ENCODE data around the gene ABAT. TPM values are rescaled to one million over a fixed set of nuclear protein-coding genes. Genes with fewer than 3 reads are reported as not detected.

ABAT gene
- total RNA-seq, 4 donors from 2014 or later = 9.6 to 24.0 (median 21.3) TPM

DNA sequence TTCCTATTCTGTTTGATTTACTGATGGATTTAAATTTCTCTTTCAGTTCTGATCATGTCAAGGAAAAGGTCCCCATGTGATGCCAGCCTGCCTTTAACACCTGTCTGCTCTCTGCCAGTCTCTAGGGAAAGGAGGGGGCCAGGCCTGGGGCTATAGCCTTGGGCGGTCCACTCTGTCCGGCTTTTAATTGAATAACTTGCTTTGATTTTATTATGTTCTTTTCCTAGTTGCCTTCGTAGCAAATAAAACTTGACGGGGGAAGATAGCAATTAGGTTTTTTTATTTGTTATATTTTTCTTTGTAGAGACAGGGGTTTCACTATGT, 47.6 kb downstream of the ABAT start:
- no peak for TF ChIP-seq EP300 (IDR thresholded peaks at IDR 0.05)
- TF ChIP-seq, protein P1, sequence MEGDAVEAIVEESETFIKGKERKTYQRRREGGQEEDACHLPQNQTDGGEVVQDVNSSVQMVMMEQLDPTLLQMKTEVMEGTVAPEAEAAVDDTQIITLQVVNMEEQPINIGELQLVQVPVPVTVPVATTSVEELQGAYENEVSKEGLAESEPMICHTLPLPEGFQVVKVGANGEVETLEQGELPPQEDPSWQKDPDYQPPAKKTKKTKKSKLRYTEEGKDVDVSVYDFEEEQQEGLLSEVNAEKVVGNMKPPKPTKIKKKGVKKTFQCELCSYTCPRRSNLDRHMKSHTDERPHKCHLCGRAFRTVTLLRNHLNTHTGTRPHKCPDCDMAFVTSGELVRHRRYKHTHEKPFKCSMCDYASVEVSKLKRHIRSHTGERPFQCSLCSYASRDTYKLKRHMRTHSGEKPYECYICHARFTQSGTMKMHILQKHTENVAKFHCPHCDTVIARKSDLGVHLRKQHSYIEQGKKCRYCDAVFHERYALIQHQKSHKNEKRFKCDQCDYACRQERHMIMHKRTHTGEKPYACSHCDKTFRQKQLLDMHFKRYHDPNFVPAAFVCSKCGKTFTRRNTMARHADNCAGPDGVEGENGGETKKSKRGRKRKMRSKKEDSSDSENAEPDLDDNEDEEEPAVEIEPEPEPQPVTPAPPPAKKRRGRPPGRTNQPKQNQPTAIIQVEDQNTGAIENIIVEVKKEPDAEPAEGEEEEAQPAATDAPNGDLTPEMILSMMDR (IDR thresholded peaks at IDR 0.05) = no peak
- no peak for TF ChIP-seq POLR2A (IDR thresholded peaks at IDR 0.05)
- peaks cover 0 to 9% (median 0%) of the 10 kb centered on the region in 4 donors for H3K9me3 ChIP-seq
- no peak overlapping the region for H3K27ac ChIP-seq
- no peak overlapping the region for H3K4me3 ChIP-seq
- H3K4me1 ChIP-seq = peaks cover 0 to 12% (median 2%) of the 10 kb centered on the region in 4 donors
- peaks cover 0 to 8% (median 0%) of the 10 kb centered on the region in 3 donors for H3K36me3 ChIP-seq
- 76 to 80% methylated on average over 4 of the region's 4 CpGs for WGBS, 2 donors
- no peaks in the 10 kb centered on the region for H3K27me3 ChIP-seq
- no peak for DNase-seq (ENCODE audit: low spot score in 2 of 2)

DNA sequence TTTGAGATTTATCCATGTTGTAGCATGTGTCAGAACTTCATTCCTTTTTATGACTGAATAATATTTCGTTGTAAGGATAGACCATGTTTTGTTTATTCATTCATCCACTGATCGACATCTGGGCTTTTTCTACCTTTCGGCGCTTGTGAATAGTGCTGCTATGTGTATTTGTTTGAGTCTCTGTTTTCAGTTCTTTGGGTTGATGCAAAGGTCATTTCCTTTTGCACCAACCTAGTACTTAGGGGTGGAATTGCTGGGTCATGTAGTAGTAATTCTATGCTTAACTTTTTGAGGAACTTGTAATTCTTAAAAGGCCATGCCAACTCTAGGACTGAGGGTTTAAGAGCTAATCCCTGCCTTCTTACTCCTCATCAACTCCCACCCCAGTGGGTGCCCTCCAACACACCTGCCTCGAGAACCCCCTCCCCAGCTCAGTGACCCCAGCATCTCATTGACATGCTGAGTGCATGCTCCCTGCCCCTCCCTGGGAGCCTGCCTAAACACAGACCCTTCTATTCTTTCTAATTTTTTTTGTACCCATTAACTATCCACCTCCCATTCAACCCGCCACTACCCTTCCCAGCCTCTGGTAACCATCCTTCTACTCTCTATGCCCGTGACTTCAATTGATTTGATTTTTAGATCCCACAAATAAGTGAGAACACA, 51.2 kb downstream of the ABAT start:
- Histone ChIP-seq H3K27me3 (no peaks in the 10 kb centered on the region), H3K27ac (no peak overlapping the region), H3K9me3 (no peaks in the 10 kb centered on the region), H3K4me1 (peaks cover 0 to 6% (median under 1%) of the 10 kb centered on the region in 4 donors), H3K36me3 (no peaks in the 10 kb centered on the region), H3K4me3 (no peak overlapping the region)
- WGBS, 2 donors = 81 to 83% methylated on average over 6 to 7 of the region's 7 CpGs
- TF ChIP-seq, protein P1 (IDR thresholded peaks at IDR 0.05) = no peak
- TF ChIP-seq POLR2A (IDR thresholded peaks at IDR 0.05) (no peak), EP300 (IDR thresholded peaks at IDR 0.05) (no peak)
- no peak for DNase-seq (ENCODE audit: low spot score in 2 of 2)

DNA sequence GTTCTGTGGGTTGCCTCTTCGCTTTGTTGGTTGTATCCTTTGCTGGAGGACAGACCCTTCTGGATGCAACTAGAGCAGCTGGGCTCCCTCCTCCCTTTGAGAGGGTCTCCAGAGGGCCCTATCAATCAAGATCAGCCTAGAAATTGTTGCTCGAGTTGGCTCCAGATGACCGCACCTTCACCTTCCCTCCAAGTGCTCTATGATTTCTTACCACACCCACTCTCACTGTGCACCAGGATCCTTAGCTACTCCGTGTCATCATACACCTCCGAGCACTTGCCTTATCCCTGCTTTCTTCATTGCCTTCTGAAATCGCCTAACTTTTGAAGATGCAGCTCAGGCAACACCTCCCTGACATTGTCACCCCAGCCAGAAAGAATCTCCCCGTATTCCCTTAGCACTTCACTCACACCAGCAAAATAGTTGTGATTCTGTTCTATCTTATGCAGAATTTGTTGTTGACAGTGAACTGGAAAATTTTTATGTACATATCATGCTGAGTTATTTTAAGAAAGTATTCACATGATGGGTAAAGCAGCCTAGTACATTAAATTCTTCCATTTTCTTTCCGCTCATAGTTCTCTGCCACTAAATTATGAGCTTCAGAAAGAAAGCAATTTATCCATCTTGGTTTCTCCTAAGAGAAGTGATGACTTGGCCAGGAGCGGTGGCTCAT, 52.9 kb downstream of the ABAT start:
- 84 to 90% methylated on average over 9 of the region's 9 CpGs for WGBS, 2 donors
- TF ChIP-seq EP300 (IDR thresholded peaks at IDR 0.05) = no peak
- TF ChIP-seq, protein P1 (IDR thresholded peaks at IDR 0.05) = no peak
- H3K36me3 ChIP-seq = no peaks in the 10 kb centered on the region
- peaks cover 0 to 5% (median 0%) of the 10 kb centered on the region in 4 donors for H3K4me1 ChIP-seq
- DNase-seq (ENCODE audit: low spot score in 2 of 2) = no peak
- H3K27ac ChIP-seq = no peak overlapping the region
- no peaks in the 10 kb centered on the region for H3K9me3 ChIP-seq
- no peak overlapping the region for H3K4me3 ChIP-seq
- H3K27me3 ChIP-seq = no peaks in the 10 kb centered on the region

DNA sequence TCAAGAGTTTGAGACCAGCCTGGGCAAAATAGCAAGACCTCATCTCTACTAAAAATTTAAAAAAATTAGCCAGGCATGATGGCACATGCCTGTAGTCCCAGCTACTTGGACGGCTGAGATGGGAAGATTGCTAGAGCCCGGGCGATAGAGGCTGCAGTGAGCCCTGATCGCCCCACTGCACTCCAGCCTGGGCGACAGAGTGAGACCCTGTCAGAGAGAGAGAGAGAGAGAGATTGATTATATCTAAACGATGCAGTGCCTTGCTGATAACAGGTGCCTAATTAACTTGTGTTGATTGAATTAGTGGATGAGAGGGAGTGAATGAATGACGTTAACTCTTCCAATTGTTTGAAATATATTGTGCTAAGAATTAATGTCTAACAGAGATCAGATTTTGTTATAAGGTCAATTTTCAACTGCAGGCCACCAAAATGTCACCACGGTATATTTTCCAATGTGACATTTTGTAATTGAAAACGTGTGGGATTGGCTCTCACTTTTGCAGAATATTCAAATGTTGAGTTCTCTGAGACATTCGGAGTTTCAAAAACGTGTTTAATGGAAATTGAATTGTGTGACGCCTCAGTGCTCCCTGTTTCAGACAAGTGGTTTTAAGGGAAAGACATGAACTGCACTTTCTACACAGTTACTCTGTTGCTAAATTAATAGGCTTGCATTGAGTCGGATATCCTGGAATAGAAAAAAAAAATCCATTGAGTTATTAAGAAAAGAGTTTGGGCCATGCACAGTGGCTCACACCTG, 53.6 kb downstream of the ABAT start:
- no peak for DNase-seq (ENCODE audit: low spot score in 2 of 2)
- 74% methylated on average over 13 of the region's 13 CpGs for WGBS, 2 donors
- Histone ChIP-seq H3K27me3 (no peaks in the 10 kb centered on the region), H3K9me3 (no peaks in the 10 kb centered on the region), H3K4me1 (peaks cover 0 to 5% (median 0%) of the 10 kb centered on the region in 4 donors), H3K36me3 (no peaks in the 10 kb centered on the region), H3K27ac (no peak overlapping the region), H3K4me3 (no peak overlapping the region)
- TF ChIP-seq, protein P1 (IDR thresholded peaks at IDR 0.05) = no peak
- TF ChIP-seq EP300 (IDR thresholded peaks at IDR 0.05) (no peak), POLR2A (IDR thresholded peaks at IDR 0.05) (no peak)

Data from tibial nerve (tissue), 4 donors.